Activated CD4-positive, alpha-beta T cell treated with anti-CD3 and anti-CD28 coated beads for 36 hours (primary cell): ENCODE results near the gene NUP50. TPM values are rescaled to one million over a fixed set of nuclear protein-coding genes. Genes with fewer than 3 reads are reported as not detected.

Experiments
- ATAC-seq: fragments of 200-7000 bp; cut with Tn5 transposase; one replicate; pipeline ENCODE4 v1.10.0; 2021; ENCODE audit warnings: mild to moderate bottlenecking, moderate library complexity
- CTCF ChIA-PET: fragments of 350-600 bp; sonication (Branson Sonifier 250); formaldehyde crosslinking; loops from one replicate; lab custom pipeline; 2021; ENCODE audit warnings: antibody characterized with exemption; lab: Charles Lee
- POLR2A ChIA-PET: fragments of 350-600 bp; sonication (Branson Sonifier 250); formaldehyde crosslinking; loops from one replicate; lab custom pipeline; 2021; ENCODE audit warnings: antibody characterized with exemption, inconsistent platforms; lab: Charles Lee
- DNase-seq: peaks from one replicate; pipeline ENCODE4 v3.0.0-alpha.2; 2020
- H3K27ac Mint-ChIP-seq: one replicate; pipeline ENCODE4 v1.8.0; 2021; ENCODE audit warnings: mixed read lengths
- H3K27me3 Mint-ChIP-seq: one replicate; pipeline ENCODE4 v1.8.0; 2021; ENCODE audit warnings: mixed read lengths
- H3K36me3 Mint-ChIP-seq: one replicate; pipeline ENCODE4 v1.8.0; 2021; ENCODE audit warnings: low read depth, mixed read lengths
- H3K4me1 Mint-ChIP-seq: one replicate; pipeline ENCODE4 v1.8.0; 2021; ENCODE audit warnings: mixed read lengths
- H3K4me3 Mint-ChIP-seq: one replicate; pipeline ENCODE4 v1.8.0; 2021; ENCODE audit warnings: mild to moderate bottlenecking, moderate library complexity, mixed read lengths
- H3K9me3 Mint-ChIP-seq: one replicate; pipeline ENCODE4 v1.8.0; 2021; ENCODE audit warnings: low read depth, mixed read lengths
- intact Hi-C, 2 experiments: fragments of 100-400 bp; cut with DNase I in 1 of 2; cut with micrococcal nuclease in 1 of 2; formaldehyde crosslinking; loops; one replicate each; pipeline versions ENCODE4 v1.14.2 to v1.15.1; 2022 to 2024; cut with DNase I, micrococcal nuclease
- total RNA-seq, 2 experiments: library from RNA; stranded (reverse); gene quantifications; one replicate each; pipeline ENCODE4 v1.2.3, GENCODE V29; 2021

Gene NUP50
- total RNA-seq, 2 experiments from 2014 or later = 136 to 141 TPM

DNA sequence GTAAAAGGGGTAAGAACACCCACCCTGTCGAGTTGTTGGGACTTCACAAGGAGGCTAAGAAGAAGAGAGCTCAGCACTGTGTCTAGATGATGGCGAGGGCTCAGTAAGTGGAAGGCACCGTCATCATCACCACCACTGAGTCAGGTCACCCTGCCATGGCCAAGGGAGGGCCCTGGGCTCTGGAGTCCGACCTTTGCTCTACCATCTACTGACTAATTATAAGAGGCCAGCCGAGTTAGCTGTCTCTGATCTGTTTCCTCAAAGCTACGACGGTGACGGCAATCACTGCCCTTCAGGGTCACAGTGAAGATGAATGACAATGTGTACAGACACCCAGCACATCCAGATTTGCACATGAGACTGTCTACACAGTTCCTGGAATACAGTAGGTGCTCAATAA lies 47.7 kb downstream of the NUP50 start:
- H3K4me3 Mint-ChIP-seq = no peak overlapping the region
- no peaks in the 10 kb centered on the region for H3K9me3 Mint-ChIP-seq
- POLR2A ChIA-PET = no interaction called here
- CTCF ChIA-PET = interaction anchor here (0.6 kb wide), 1 partner anchor 253 kb away, joined by 4 read pairs; no protein-coding TSS in a partner anchor
- peaks cover 5% of the 10 kb centered on the region for H3K36me3 Mint-ChIP-seq
- no peak overlapping the region for H3K27ac Mint-ChIP-seq
- ATAC-seq = no peak
- intact Hi-C loops = no loop called here
- no peaks in the 10 kb centered on the region for H3K27me3 Mint-ChIP-seq
- no peak for DNase-seq
- peaks cover 6% of the 10 kb centered on the region for H3K4me1 Mint-ChIP-seq

DNA sequence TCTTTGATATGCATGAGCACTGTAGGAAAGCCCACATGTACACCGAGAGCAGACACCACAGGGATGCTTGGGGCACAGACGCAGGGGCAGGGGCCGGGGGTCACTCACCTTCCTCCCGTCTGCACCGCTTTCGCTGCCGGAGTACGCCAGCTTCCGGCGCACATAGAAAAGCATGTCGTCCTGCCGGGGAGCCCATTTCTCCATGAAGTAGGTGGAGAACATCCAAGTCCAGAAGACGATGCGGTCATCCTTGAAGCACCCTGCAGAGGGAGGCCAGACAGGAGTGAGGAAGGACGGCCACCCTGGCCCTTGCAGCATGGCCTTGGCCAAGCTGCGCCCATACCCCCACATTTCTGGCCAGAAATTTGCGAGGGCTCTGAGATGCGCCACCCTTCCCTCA lies 48.1 kb downstream of the NUP50 start:
- H3K27ac Mint-ChIP-seq = no peak overlapping the region
- intact Hi-C loops = no loop called here
- no peak overlapping the region for H3K4me3 Mint-ChIP-seq
- ChIA-PET CTCF (no interaction called here), POLR2A (no interaction called here)
- peaks cover 6% of the 10 kb centered on the region for H3K4me1 Mint-ChIP-seq
- H3K27me3 Mint-ChIP-seq = no peaks in the 10 kb centered on the region
- no peak for DNase-seq
- ATAC-seq = no peak
- peaks cover 5% of the 10 kb centered on the region for H3K36me3 Mint-ChIP-seq
- no peaks in the 10 kb centered on the region for H3K9me3 Mint-ChIP-seq

DNA sequence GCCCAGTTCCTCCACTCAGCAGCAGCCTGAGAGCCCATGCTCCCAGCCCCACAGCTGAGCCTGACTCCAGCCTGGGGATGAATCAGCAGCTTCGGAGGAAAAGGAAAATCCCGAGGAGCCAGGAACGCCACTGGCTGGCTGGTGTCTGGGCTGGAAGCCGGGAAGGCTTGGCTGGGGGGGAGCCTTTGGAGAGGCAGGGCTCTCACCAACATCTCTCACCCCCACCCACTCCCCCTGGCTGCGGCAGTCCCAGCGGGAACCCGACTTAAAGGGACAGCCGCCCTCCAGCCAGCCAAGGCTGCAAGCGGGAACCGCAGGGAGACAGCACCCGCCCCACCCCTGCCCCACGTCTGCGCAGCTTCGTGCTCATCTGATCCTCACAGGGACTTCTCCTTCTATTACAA lies 48.6 kb downstream of the NUP50 start:
- Mint-ChIP-seq H3K4me3 (no peak overlapping the region), H3K4me1 (peaks cover 6% of the 10 kb centered on the region), H3K9me3 (no peaks in the 10 kb centered on the region), H3K27me3 (no peaks in the 10 kb centered on the region), H3K36me3 (peaks cover 5% of the 10 kb centered on the region), H3K27ac (no peak overlapping the region)
- POLR2A ChIA-PET = no interaction called here
- intact Hi-C loops = no loop called here
- CTCF ChIA-PET = no interaction called here
- ATAC-seq = no peak
- DNase-seq = no peak

- Mint-ChIP-seq H3K4me3 (no peak overlapping the region), H3K27ac (no peak overlapping the region), H3K4me1 (peaks cover 6% of the 10 kb centered on the region), H3K9me3 (no peaks in the 10 kb centered on the region), H3K27me3 (no peaks in the 10 kb centered on the region), H3K36me3 (peaks cover 5% of the 10 kb centered on the region)
- DNase-seq (no peak), ATAC-seq (no peak)
- intact Hi-C loops = no loop called here
- POLR2A ChIA-PET = no interaction called here
- CTCF ChIA-PET = no interaction called here
These were observed 49.4 kb downstream of the NUP50 start for GRCh38 chr22:45212992-45213751.

DNA sequence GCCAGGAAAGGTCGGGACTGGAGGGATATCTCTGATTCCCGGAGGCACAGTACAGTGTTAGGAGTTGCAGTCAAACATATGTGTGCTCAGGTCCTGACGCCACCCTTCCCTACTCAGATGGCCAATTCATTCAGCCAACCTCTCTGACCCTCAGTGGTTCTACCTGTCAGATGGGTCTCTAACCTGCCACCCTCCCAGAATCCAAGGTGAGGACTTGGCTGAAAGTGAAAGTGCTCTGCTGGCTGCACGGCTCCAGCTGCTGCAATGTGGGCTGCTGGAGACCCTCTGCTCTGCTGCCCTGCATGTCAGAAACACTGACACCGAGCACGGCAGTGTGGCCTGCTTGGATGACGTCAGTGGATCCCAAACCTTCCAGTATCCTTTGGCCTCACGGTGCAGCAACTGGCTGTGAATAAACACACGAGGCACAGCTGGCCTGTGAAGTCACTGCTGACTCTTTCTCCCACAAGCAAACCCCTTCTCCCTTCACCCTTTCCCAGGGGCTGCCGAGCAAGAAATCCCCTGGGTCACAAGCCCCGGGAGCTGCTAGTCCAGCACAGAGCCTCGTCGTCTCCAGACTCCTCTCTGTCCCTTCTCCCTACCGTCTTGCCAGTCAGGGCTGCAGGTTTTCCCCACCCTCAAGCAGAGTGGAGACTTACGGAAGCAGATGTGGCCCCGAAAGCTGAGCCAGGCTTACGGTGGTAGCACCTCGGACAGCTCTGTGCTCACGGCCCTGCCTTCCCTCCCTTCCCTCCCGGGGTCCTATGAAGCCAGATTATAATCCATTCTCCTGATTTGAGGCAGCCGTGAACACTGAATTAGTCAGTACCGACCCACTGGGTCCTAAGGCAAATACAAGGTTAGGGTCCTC lies 52.6 kb downstream of the NUP50 start:
- no peaks in the 10 kb centered on the region for H3K9me3 Mint-ChIP-seq
- H3K4me3 Mint-ChIP-seq = no peak overlapping the region
- no peak overlapping the region for H3K27ac Mint-ChIP-seq
- intact Hi-C loops = no loop called here
- H3K4me1 Mint-ChIP-seq = peaks cover 15% of the 10 kb centered on the region
- ChIA-PET CTCF (no interaction called here), POLR2A (no interaction called here)
- no peak for DNase-seq
- no peaks in the 10 kb centered on the region for H3K27me3 Mint-ChIP-seq
- no peaks in the 10 kb centered on the region for H3K36me3 Mint-ChIP-seq
- no peak for ATAC-seq

DNA sequence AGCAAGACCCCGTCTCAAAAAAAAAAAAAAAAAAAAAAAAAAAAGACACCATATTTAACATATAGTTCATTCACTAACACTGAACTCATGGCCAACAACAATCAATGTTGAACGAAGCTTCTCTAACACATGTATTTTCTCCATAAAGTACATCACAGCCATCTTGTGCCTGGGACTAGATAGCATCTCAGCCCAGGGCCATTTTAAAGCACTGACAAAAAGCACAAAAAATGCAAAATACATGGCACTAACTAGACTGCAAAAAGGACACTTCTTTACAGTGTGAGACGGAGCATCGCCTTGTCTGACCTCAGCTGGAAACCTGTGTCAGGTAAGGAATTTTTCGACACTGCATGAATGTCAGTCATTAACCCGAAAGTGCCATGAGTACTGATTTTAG lies 53.6 kb downstream of the NUP50 start:
- Mint-ChIP-seq H3K27me3 (no peaks in the 10 kb centered on the region), H3K9me3 (no peaks in the 10 kb centered on the region), H3K27ac (no peak overlapping the region), H3K4me3 (no peak overlapping the region), H3K36me3 (no peaks in the 10 kb centered on the region), H3K4me1 (peaks cover 15% of the 10 kb centered on the region)
- ChIA-PET POLR2A (no interaction called here), CTCF (no interaction called here)
- no peak for DNase-seq
- intact Hi-C loops = no loop called here
- ATAC-seq = no peak

DNA sequence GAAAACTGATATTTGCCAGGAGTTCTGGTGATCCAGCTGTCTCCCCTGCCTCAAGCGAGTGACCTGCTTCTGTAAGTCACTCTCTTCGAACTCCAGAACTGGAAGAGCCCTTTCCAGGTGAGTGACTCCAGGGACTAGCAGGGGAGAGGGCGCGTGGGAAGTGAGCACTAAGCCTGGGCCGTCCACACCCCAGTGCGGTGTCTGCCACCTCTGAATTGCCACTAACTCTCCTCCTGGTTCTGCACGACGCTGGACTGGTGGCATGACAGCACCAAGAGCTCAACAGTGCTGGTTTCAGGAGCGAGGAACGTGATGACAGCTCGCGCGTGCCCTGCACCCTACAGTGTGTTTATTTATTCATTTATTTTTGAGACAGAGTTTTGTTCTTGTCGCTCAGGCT lies 54.1 kb downstream of the NUP50 start:
- ChIA-PET CTCF (interaction anchor here (2.0 kb wide), 1 partner anchor 9 kb away, joined by 9 read pairs; no protein-coding TSS in a partner anchor), POLR2A (no interaction called here)
- H3K36me3 Mint-ChIP-seq = no peaks in the 10 kb centered on the region
- ATAC-seq (no peak), DNase-seq (no peak)
- H3K9me3 Mint-ChIP-seq = no peaks in the 10 kb centered on the region
- no peak overlapping the region for H3K4me3 Mint-ChIP-seq
- peaks cover 18% of the 10 kb centered on the region for H3K4me1 Mint-ChIP-seq
- H3K27ac Mint-ChIP-seq = no peak overlapping the region
- intact Hi-C loops = no loop called here
- H3K27me3 Mint-ChIP-seq = no peaks in the 10 kb centered on the region

DNA sequence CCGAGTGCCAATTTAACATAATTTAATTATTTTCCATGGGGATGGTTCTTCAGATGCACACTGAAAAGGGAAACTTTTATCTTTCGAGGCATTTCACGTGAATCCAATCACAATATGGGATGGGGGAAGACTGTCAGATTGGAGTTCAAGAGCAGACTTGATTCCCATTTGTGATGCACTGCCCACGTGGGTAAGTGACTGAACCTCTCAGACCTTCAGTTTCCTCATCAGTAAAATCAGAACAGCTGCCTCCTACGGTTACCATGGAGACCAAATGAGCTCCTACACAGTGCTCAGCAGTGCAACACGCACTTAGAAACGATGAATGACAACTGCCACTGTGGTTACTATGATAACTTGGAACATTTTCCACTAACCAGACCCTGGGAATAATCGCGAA lies 55.3 kb downstream of the NUP50 start:
- peak; percentile 100 for ATAC-seq
- intact Hi-C loops = loop anchor here in 1 of 2 experiments (1.0 kb wide), 1 partner anchor 194 kb away; the partner anchor contains the start of genes RIBC2 and SMC1B
- H3K36me3 Mint-ChIP-seq = no peaks in the 10 kb centered on the region
- H3K27ac Mint-ChIP-seq = peak overlapping the region; percentile 30
- no peaks in the 10 kb centered on the region for H3K27me3 Mint-ChIP-seq
- H3K4me1 Mint-ChIP-seq = peaks cover 22% of the 10 kb centered on the region
- no peak overlapping the region for H3K4me3 Mint-ChIP-seq
- peak; percentile 74 for DNase-seq
- POLR2A ChIA-PET = interaction anchor here (1.0 kb wide), 1 partner anchor 19 kb away, joined by 3 read pairs; no protein-coding TSS in a partner anchor
- CTCF ChIA-PET = interaction anchor here (0.7 to 2.0 kb wide), 2 partner anchors 10 to 356 kb away, joined by 3 to 9 read pairs; no protein-coding TSS in a partner anchor
- H3K9me3 Mint-ChIP-seq = no peaks in the 10 kb centered on the region

DNA sequence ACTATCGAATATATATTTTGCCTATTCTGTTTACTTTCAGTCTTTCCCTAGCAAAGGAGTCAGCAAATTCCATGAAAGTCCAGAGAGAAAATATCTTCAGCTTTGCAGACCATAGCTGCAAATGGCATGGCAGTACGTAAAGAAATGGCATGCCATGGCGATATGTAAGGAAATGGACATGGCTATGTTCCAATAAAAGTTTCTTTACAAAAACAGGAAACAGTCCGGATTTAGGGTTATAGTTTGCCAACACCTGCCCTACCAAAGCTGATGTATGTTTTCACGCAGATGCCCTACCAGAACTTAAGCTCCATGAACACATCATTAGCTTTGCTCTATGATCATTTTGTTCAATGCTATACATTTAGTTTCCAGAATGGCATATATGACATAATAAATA lies 57.5 kb downstream of the NUP50 start:
- no peak for DNase-seq
- no peaks in the 10 kb centered on the region for H3K36me3 Mint-ChIP-seq
- H3K4me1 Mint-ChIP-seq = peaks cover 22% of the 10 kb centered on the region
- intact Hi-C loops = no loop called here
- ChIA-PET CTCF (interaction anchor here (0.9 kb wide), 2 partner anchors 12 to 52 kb away, joined by 3 to 4 read pairs; no protein-coding TSS in a partner anchor), POLR2A (no interaction called here)
- no peaks in the 10 kb centered on the region for H3K9me3 Mint-ChIP-seq
- no peak overlapping the region for H3K4me3 Mint-ChIP-seq
- H3K27me3 Mint-ChIP-seq = no peaks in the 10 kb centered on the region
- no peak for ATAC-seq
- no peak overlapping the region for H3K27ac Mint-ChIP-seq

GRCh38 chr22:45223304-45224117 lies 59.8 kb downstream of the NUP50 start:
- intact Hi-C loops = no loop called here
- CTCF ChIA-PET = interaction anchor here (1.2 kb wide), 1 partner anchor 15 kb away, joined by 5 read pairs; no protein-coding TSS in a partner anchor
- ATAC-seq = no peak
- Mint-ChIP-seq H3K36me3 (no peaks in the 10 kb centered on the region), H3K27ac (no peak overlapping the region), H3K4me3 (no peak overlapping the region), H3K4me1 (peaks cover 20% of the 10 kb centered on the region), H3K9me3 (no peaks in the 10 kb centered on the region), H3K27me3 (no peaks in the 10 kb centered on the region)
- DNase-seq = no peak
- POLR2A ChIA-PET = no interaction called here

GRCh38 chr22:45224331-45224730 lies 60.6 kb downstream of the NUP50 start:
- no peak for DNase-seq
- no peaks in the 10 kb centered on the region for H3K36me3 Mint-ChIP-seq
- intact Hi-C loops = no loop called here
- no peaks in the 10 kb centered on the region for H3K27me3 Mint-ChIP-seq
- ChIA-PET CTCF (no interaction called here), POLR2A (no interaction called here)
- no peak for ATAC-seq
- no peak overlapping the region for H3K4me3 Mint-ChIP-seq
- H3K4me1 Mint-ChIP-seq = peaks cover 11% of the 10 kb centered on the region
- H3K9me3 Mint-ChIP-seq = no peaks in the 10 kb centered on the region
- H3K27ac Mint-ChIP-seq = no peak overlapping the region
